Kidney tubule cell (primary cell): ENCODE measurements around the gene GALNT8.

Experiments
- DNase-seq: peaks from one replicate; pipeline ENCODE4 v3.0.0-alpha.2; 2018; ENCODE audit warnings: low spot score

Gene GALNT8

GRCh38 chr12:4796694-4797482, 76.7 kb downstream of the GALNT8 start:
- DNase-seq = no peak

GRCh38 chr12:4800555-4800954, 80.4 kb downstream of the GALNT8 start:
- no peak for DNase-seq

- DNase-seq = no peak
Measured at GRCh38 chr12:4802841-4803240, 82.6 kb downstream of the GALNT8 start.

GRCh38 chr12:4806439-4807115, 86.4 kb downstream of the GALNT8 start:
- no peak for DNase-seq

GRCh38 chr12:4807116-4807783, 87.0 kb downstream of the GALNT8 start:
- no peak for DNase-seq

- DNase-seq = no peak
Measured at GRCh38 chr12:4807813-4808212, 87.6 kb downstream of the GALNT8 start.

- no peak for DNase-seq
Measured at GRCh38 chr12:4809013-4809448, 88.8 kb downstream of the GALNT8 start.

- no peak for DNase-seq
Measured at GRCh38 chr12:4809449-4810218, 89.4 kb downstream of the GALNT8 start.

GRCh38 chr12:4810219-4810671, 90.0 kb downstream of the GALNT8 start:
- no peak for DNase-seq

GRCh38 chr12:4812624-4813327, 92.6 kb downstream of the GALNT8 start:
- no peak for DNase-seq

GRCh38 chr12:4813741-4814140, 93.5 kb downstream of the GALNT8 start:
- no peak for DNase-seq

GRCh38 chr12:4814485-4814884, 94.3 kb downstream of the GALNT8 start:
- DNase-seq = no peak

GRCh38 chr12:4816744-4817525, 96.7 kb downstream of the GALNT8 start:
- DNase-seq = no peak

- no peak for DNase-seq
Measured at GRCh38 chr12:4817880-4818279, 97.7 kb downstream of the GALNT8 start.

GRCh38 chr12:4819654-4820053, 99.5 kb downstream of the GALNT8 start:
- no peak for DNase-seq

- DNase-seq = no peak
Measured at GRCh38 chr12:4820971-4821370, 100.8 kb downstream of the GALNT8 start.
